Epithelial cell of esophagus (primary cell): Measurements from ENCODE around the gene HAUS5.

ENCODE experiments used
- DNase-seq: peaks from one replicate; pipeline ENCODE4 v3.0.0; 2010; ENCODE audit warnings: low read depth
- H3K4me3 ChIP-seq: 2 replicates; pipeline ENCODE4 v1.5.1; 2011; ENCODE audit warnings: mild to moderate bottlenecking, low read length, control low read depth
- CTCF ChIP-seq: IDR thresholded peaks from 2 replicates; pipeline ENCODE4 v1.5.1; 2011; ENCODE audit warnings: low read depth, mild to moderate bottlenecking, low read length, control low read depth, inconsistent platforms; ENCODE audit not compliant: insufficient read depth; ENCODE audit errors: missing control alignments

The HAUS5 gene

GRCh38 chr19:35633727-35634440, 21.3 kb downstream of the HAUS5 start:
- no peak for TF ChIP-seq CTCF
- DNase-seq: no peak
- no peak overlapping the region for H3K4me3 ChIP-seq

- no peak overlapping the region for H3K4me3 ChIP-seq
- no peak for TF ChIP-seq CTCF
- DNase-seq: no peak
Measured at GRCh38 chr19:35636651-35637050, 24.1 kb downstream of the HAUS5 start.

DNA sequence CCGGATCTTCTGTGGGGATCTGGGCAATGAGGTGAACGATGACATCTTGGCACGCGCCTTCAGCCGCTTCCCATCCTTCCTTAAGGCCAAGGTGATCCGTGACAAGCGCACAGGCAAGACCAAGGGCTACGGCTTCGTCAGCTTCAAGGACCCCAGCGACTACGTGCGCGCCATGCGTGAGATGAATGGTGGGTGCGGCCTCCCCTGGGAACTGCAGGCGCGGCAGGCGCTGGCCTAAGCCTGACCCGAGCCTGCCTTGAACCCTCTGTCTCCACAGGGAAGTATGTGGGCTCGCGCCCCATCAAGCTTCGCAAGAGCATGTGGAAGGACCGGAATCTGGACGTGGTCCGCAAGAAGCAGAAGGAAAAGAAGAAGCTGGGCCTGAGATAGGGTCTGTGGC, 24.6 kb downstream of the HAUS5 start:
- H3K4me3 ChIP-seq: no peak overlapping the region
- DNase-seq: no peak
- TF ChIP-seq CTCF: no peak

DNA sequence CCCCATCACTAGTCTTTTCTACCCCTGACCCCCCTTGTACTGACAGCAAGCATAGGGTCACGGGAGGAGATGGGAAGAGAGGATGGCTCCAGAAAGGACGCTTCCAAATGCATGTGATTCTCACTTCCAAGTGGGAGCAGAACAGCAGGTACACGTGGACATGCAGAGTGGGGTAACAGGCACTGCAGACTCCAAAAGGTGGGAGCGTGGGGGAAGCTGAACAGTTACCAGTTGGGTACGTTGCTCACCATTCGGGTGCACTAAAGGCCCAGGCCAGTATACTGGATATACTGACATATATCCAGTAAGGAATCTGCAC, 26.7 kb downstream of the HAUS5 start:
- DNase-seq: no peak
- no peak overlapping the region for H3K4me3 ChIP-seq
- no peak for TF ChIP-seq CTCF

GRCh38 chr19:35639863-35640262, 27.3 kb downstream of the HAUS5 start:
- no peak for DNase-seq
- no peak overlapping the region for H3K4me3 ChIP-seq
- no peak for TF ChIP-seq CTCF

DNA sequence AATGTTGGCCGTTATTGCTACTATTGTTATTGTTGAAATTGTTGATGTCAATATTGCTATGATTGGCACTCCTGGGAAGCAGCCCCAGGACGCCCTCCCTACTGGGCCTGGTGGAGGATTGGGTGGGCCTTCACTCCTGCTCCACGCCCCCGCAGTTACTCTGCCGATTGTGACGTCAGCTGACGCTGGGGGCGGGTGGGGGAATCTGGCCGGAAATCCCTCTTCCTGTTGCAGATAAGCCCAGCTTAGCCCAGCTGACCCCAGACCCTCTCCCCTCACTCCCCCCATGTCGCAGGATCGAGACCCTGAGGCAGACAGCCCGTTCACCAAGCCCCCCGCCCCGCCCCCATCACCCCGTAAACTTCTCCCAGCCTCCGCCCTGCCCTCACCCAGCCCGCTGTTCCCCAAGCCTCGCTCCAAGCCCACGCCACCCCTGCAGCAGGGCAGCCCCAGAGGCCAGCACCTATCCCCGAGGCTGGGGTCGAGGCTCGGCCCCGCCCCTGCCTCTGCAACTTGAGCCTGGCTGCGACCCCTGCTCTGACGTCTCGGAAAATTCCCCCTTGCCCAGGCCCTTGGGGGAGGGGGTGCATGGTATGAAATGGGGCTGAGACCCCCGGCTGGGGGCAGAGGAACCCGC, 29.1 kb downstream of the HAUS5 start, which contains the start of gene ETV2:
TSS of gene ETV2 (plus strand) at position 231 of the 637 bp plus-strand sequence. CDS start 716 bp downstream, outside the sequence.
- TF ChIP-seq CTCF: no peak
- H3K4me3 ChIP-seq: no peak within 1 kb of the TSS
- no peak for DNase-seq

- H3K4me3 ChIP-seq: no peak overlapping the region
- no peak for TF ChIP-seq CTCF
- no peak for DNase-seq
Measured at GRCh38 chr19:35642312-35642711, 29.8 kb downstream of the HAUS5 start.
